GM19193 (cell line): Measurements from ENCODE around the gene IMMP2L.

Experiments
- POLR2A ChIP-seq: IDR thresholded peaks from 4 replicates; pipeline ENCODE4 v1.6.1; 2011; ENCODE audit not compliant: insufficient read depth, insufficient read length; ENCODE audit errors: extremely low read depth

IMMP2L gene

GRCh38 chr7:111290982-111291381 is 271.3 kb downstream of the IMMP2L start:
- TF ChIP-seq POLR2A, result no peak

GRCh38 chr7:111290419-111290818 is 271.9 kb downstream of the IMMP2L start:
- no peak for TF ChIP-seq POLR2A

DNA sequence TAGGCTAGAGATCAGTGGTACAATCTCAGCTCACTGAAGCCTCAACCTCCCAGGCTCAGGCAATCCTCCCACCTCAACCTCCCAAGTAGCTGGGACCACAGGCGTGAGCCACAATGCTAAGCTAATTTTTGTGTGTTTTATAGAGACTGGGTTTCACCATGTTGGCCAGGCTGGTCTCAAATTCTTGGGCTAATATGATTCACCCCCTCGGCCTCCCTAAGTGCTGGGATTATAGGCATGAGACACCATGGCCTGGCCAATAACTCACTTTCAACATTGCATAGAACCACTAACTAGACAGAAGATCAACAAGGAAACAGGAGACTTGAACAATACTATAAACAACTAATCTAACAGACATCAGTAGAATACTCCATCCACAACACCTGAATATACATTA is 279.7 kb downstream of the IMMP2L start:
- no peak for TF ChIP-seq POLR2A

GRCh38 chr7:111274857-111275256 is 287.4 kb downstream of the IMMP2L start:
- no peak for TF ChIP-seq POLR2A

- TF ChIP-seq POLR2A, result no peak
Measured at GRCh38 chr7:111272092-111272491, 290.2 kb downstream of the IMMP2L start.

DNA sequence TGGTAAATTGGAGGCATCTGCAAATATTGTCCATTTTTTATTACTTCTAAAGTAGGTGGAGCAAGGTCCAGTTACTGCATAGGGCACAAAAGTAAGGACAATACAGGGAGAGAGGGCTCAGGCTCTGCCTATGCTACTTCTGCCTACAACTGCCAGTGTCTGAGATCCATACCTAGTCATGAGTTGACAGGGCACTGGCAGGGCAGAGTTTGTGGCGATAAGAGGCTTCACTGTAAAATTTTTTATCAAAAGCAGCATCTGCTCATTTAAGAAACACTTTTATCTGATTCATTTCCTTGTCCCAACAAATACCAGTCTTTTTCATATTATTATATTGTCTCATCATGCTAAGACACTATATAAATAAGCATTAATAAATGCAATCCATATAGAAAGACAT is 293.4 kb downstream of the IMMP2L start:
- no peak for TF ChIP-seq POLR2A

GRCh38 chr7:111266613-111267012 is 295.7 kb downstream of the IMMP2L start:
- TF ChIP-seq POLR2A, result no peak

DNA sequence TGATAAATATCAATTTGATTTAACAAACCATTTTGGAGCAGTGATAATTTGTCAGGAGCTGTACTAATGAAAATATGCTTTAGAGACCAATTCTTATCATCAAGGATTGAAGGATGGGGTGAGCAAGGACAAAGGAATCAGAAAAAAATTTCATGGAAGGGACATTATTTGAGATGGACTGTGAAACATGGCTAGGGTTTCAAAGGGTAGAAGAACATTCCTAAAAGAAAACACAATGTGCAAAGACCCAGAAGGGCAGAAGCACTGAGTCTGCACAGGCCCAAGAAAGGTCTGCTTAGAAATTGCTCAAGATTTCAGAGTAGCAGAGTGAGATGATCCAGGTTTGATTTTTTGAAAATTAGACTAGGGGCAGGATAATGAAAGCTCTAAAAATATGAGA is 296.9 kb downstream of the IMMP2L start:
- TF ChIP-seq POLR2A, result no peak

DNA sequence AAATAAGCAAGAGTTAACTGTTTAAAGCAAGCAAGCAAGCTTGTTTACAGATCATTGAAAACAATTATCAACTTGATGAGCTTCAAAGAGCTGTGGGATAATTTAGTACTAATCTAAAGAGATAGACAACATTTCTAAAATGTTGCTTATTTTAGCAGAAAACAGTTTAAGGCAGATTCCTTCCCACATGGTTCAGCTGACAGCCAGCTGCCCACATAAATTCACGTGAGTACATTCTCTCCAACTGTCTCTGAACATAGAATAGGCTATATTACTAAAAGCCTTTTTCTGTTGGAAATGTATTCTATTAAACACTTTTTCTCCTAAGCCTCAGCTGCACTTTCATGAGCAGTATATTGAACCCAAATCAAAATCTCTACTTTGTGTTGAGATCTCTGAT is 297.3 kb downstream of the IMMP2L start:
- no peak for TF ChIP-seq POLR2A

DNA sequence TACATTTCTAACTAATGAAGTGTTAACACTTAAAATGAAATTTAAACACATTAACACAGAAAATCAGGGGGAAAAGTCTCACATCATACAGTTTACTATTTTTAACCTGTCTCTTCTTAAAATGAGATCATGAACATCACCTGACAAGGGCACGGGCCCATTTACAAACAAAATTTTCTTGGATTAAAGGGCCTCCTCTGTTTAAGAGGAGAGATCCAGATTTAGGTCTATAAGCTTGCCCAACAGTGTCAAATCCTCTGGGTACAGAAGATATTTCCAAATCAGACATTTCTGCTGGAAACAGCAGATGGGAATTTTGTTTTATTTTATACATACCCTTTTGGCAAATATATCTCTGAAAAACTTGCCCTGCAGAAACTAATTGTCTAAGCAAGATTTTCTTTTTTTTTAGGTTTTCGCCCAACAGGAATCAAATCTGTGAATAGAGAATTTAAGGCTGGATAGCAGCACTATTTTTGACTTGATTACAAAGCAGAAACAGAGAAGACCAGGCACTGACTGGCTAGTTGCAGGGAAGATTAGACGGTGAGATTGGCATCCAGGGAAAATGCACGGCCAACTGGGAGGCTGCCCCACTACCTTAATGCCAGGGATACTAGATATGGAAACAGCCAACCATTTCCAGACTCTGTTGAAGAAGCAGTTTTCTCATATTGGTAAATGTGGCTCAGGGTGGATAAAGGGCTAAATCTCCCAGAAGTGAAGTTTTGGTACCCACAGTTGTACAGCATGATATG is 298.0 kb downstream of the IMMP2L start:
- TF ChIP-seq POLR2A, result no peak

DNA sequence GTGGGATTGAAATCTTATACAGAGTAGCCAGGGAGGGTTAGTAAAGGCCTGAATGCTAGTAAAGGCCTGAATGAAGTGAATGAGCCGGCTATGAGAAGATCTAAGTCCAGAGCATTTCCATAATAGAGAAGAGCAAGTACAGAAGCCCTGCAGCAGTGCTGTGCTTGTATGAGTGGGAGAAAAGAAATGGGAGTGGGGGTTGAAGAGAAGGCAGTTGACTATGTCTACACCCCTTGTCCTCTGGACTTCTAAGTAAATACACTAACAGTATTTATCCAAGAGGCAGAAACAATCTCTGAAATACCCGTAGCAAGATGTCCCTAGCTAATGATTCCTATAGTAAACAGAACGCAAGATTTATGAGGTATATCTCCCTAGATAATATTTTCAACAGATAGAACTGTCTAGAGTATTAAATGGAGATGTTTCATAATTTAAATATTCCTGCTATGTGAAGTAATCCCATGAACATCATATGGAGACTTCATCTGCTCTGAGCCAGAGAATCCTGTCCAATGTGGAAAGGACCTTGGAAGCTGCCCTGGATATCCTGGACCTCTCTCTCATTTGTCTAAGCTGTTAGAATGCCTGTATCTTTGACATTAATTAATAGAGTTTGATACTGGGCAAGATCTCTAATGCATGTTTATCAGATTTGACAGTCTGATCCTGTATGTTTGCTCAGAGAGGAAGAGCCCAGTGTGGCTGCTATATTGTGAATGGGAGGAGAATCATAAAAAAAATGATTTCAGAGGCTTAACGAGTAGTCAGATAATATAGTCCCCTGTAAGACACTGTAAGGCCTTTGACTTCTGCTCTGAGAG is 299.8 kb downstream of the IMMP2L start:
- TF ChIP-seq POLR2A, result no peak

GRCh38 chr7:111261496-111261895 is 300.8 kb downstream of the IMMP2L start:
- TF ChIP-seq POLR2A, result no peak

DNA sequence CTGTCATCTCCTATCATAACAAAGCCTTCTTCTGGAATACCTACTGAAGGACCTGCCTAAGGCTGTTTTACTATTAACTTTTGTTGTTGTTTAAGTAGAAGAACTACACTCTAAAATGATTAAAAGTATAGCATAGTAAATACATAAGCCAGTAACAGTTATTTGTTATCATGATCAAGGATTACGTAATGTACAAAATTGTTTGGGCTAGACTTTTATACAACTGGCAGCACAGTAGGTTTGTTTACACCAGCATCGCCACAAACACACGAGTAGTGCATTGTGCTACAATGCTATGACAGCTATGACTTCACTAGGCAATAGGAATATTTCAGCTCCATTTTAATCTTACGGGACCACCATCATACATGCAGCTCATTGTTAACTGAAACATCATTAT is 302.3 kb downstream of the IMMP2L start:
- TF ChIP-seq POLR2A, result no peak

DNA sequence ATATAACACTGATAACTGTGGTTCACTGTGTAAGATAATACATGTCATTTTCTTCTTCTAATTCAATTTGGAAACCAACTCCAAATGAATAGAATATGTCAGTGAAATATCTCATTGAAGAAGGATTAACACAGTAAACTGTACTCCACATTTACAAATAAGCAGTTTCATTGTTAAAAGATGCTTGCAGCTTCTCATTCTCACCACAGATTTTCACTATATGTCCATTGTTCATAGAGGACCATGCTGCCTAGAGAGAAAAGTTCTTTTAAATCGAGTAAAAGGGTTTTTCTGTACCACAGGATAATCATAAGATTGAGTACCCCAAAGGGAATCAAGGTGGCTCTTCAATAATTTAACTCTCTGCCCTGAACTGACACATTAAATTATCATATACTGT is 305.9 kb downstream of the IMMP2L start:
- no peak for TF ChIP-seq POLR2A

DNA sequence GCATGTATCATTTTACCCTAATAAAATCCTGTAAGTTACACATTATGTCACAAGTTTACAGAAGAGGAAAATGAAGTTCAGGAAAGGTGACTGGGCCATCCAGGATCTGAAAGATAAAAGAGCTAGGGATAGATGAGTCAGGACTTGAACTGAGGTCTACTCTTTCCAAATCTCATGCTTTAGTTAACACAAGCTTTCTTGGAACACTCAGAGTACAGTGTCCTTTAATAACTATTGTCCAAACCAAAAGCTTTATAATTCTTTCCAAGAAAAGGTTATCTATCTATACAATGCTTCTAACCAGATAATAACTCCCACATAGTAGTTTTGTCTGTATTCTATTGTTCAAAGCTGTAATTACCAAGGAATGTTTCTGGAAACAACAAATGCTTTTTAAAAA is 306.7 kb downstream of the IMMP2L start:
- TF ChIP-seq POLR2A, result no peak

DNA sequence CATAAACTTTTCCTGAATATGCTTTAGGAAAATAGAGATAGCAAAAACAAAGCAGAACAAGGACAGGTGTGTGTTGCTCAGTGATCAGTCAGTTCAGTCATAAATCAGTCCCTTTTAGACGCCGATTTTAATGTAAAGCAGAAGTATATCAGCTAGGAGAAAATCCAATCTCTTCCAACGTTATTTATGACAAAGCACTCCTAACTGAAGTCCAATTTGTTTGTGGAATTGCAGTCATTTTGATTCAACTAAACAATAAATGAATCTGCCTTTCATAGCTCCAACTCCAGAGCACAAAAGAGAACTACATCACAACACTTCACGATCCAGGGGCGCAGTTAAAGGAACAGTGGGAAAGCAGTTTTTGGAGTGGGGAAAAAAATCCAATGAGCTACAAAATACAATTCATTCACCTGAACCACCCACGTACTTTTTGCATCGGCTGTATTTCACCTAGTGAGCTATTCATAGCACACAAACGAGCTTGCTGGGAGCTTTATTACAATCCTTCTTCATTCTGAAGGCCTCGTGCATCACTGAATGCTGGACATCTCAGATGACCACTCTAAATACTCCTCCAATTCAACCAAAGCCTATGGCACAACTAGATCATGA is 320.0 kb downstream of the IMMP2L start:
- no peak for TF ChIP-seq POLR2A

- TF ChIP-seq POLR2A, result no peak
Measured at GRCh38 chr7:111240371-111240770, 321.9 kb downstream of the IMMP2L start.

- no peak for TF ChIP-seq POLR2A
Measured at GRCh38 chr7:111239437-111239836, 322.9 kb downstream of the IMMP2L start.
